Activated naive CD4-positive, alpha-beta T cell treated with anti-CD3 and anti-CD28 coated beads, Interleukin-2, amount 50 U/mL, for 72 hours (primary cell): ENCODE results near the gene ABCC8. TPM values are rescaled to one million over a fixed set of nuclear protein-coding genes. Genes with fewer than 3 reads are reported as not detected.

Experiments
- ATAC-seq, 2 donors: fragments of 150-1000 bp; cut with Tn5 transposase; 2 replicates each; pipeline ENCODE4 v1.10.0; 2021; ENCODE audit warnings: mild to moderate bottlenecking in 2 of 2, moderate library complexity in 2 of 2
- DNase-seq, 2 donors: peaks; one replicate each; pipeline ENCODE4 v3.0.0; 2021 to 2022; ENCODE audit warnings: low spot score in 2 of 2
- H3K27ac Mint-ChIP-seq, 2 donors: one replicate each; pipeline ENCODE4 v1.8.0; 2022; ENCODE audit warnings: mild to moderate bottlenecking in 2 of 2, mixed read lengths in 2 of 2
- H3K36me3 Mint-ChIP-seq, 2 donors: one replicate each; pipeline ENCODE4 v1.8.0; 2022; ENCODE audit warnings: mixed read lengths in 2 of 2
- H3K9me3 Mint-ChIP-seq, 2 donors: one replicate each; pipeline ENCODE4 v1.8.0; 2022; ENCODE audit warnings: mixed read lengths in 2 of 2
- total RNA-seq, 2 donors: library from RNA; stranded (reverse); gene quantifications; one replicate each; pipeline ENCODE4 v1.2.3, GENCODE V29; 2022

Gene ABCC8
- total RNA-seq, 2 donors from 2014 or later, result not detected

- no peak for DNase-seq
Observed at GRCh38 chr11:17391493-17392355, 84.9 kb downstream of the ABCC8 start.

GRCh38 chr11:17389957-17390649 is 86.5 kb downstream of the ABCC8 start:
- Mint-ChIP-seq H3K9me3 (no peaks in the 10 kb centered on the region), H3K36me3 (no peaks in the 10 kb centered on the region), H3K27ac (no peak overlapping the region)
- no peak for ATAC-seq
- no peak for DNase-seq

More at GRCh38 chr11:17391493-17392355, 84.9 kb downstream of the ABCC8 start:
- H3K27ac Mint-ChIP-seq, result no peak overlapping the region
- ATAC-seq, result no peak
- no peaks in the 10 kb centered on the region for H3K9me3 Mint-ChIP-seq
- no peaks in the 10 kb centered on the region for H3K36me3 Mint-ChIP-seq

GRCh38 chr11:17389211-17389956 is 87.3 kb downstream of the ABCC8 start:
- Mint-ChIP-seq H3K27ac (no peak overlapping the region), H3K9me3 (no peaks in the 10 kb centered on the region), H3K36me3 (no peaks in the 10 kb centered on the region)
- DNase-seq (peak; percentile 71 to 76), ATAC-seq (peak; percentile 79 to 85)

GRCh38 chr11:17388609-17389210 is 87.9 kb downstream of the ABCC8 start, which contains the start of gene KCNJ11:
TSS of gene KCNJ11 (minus strand) at chr11:17388659. CDS start at chr11:17388091, 568 bp downstream.
- ATAC-seq (peak; percentile 62 to 70), DNase-seq (peak in 1 of 2 donors; percentile 9)
- Mint-ChIP-seq H3K27ac (no peak within 1 kb of the TSS), H3K9me3 (no peaks in the 10 kb centered on the region), H3K36me3 (no peaks in the 10 kb centered on the region)

GRCh38 chr11:17387811-17388210 is 88.8 kb downstream of the ABCC8 start:
- no peaks in the 10 kb centered on the region for H3K9me3 Mint-ChIP-seq
- H3K27ac Mint-ChIP-seq, result no peak overlapping the region
- ATAC-seq (peak in 1 of 2 donors; percentile 17), DNase-seq (no peak)
- no peaks in the 10 kb centered on the region for H3K36me3 Mint-ChIP-seq

GRCh38 chr11:17387254-17387653 is 89.4 kb downstream of the ABCC8 start:
- Mint-ChIP-seq H3K9me3 (no peaks in the 10 kb centered on the region), H3K27ac (no peak overlapping the region), H3K36me3 (no peaks in the 10 kb centered on the region)
- no peak for ATAC-seq
- no peak for DNase-seq

GRCh38 chr11:17386331-17387084 is 90.1 kb downstream of the ABCC8 start:
- no peaks in the 10 kb centered on the region for H3K9me3 Mint-ChIP-seq
- no peak overlapping the region for H3K27ac Mint-ChIP-seq
- ATAC-seq, result peak in 1 of 2 donors; percentile 54
- H3K36me3 Mint-ChIP-seq, result no peaks in the 10 kb centered on the region
- DNase-seq, result peak in 1 of 2 donors; percentile 58

- no peak for ATAC-seq
- Mint-ChIP-seq H3K27ac (no peak overlapping the region), H3K9me3 (no peaks in the 10 kb centered on the region), H3K36me3 (no peaks in the 10 kb centered on the region)
- DNase-seq, result no peak
Observed at GRCh38 chr11:17385926-17386325, 90.7 kb downstream of the ABCC8 start.

- DNase-seq, result no peak
- Mint-ChIP-seq H3K36me3 (no peaks in the 10 kb centered on the region), H3K9me3 (no peaks in the 10 kb centered on the region), H3K27ac (no peak overlapping the region)
- ATAC-seq, result no peak
Observed at GRCh38 chr11:17385492-17385891, 91.2 kb downstream of the ABCC8 start.

- DNase-seq, result peak; percentile 62 to 80
- Mint-ChIP-seq H3K27ac (no peak overlapping the region), H3K36me3 (no peaks in the 10 kb centered on the region), H3K9me3 (no peaks in the 10 kb centered on the region)
- ATAC-seq, result peak; percentile 60 to 67
Observed at GRCh38 chr11:17384002-17384511, 92.6 kb downstream of the ABCC8 start.

- Mint-ChIP-seq H3K36me3 (no peaks in the 10 kb centered on the region), H3K9me3 (peaks cover 0 to 2% of the 10 kb centered on the region in 2 donors), H3K27ac (no peak overlapping the region)
- DNase-seq (no peak), ATAC-seq (no peak)
Observed at GRCh38 chr11:17383461-17383860, 93.2 kb downstream of the ABCC8 start.

- Mint-ChIP-seq H3K9me3 (peaks cover 0 to 6% of the 10 kb centered on the region in 2 donors), H3K36me3 (no peaks in the 10 kb centered on the region), H3K27ac (no peak overlapping the region)
- ATAC-seq, result no peak
- DNase-seq, result peak in 1 of 2 donors; percentile 38
Observed at GRCh38 chr11:17382046-17382728, 94.5 kb downstream of the ABCC8 start.

GRCh38 chr11:17381156-17381555 is 95.5 kb downstream of the ABCC8 start:
- ATAC-seq (no peak), DNase-seq (no peak)
- no peak overlapping the region for H3K27ac Mint-ChIP-seq
- H3K36me3 Mint-ChIP-seq, result no peaks in the 10 kb centered on the region
- H3K9me3 Mint-ChIP-seq, result peaks cover 0 to 6% of the 10 kb centered on the region in 2 donors

GRCh38 chr11:17379383-17380180 is 97.1 kb downstream of the ABCC8 start:
- Mint-ChIP-seq H3K36me3 (peaks cover 0 to 5% of the 10 kb centered on the region in 2 donors), H3K27ac (no peak overlapping the region), H3K9me3 (peaks cover 0 to 6% of the 10 kb centered on the region in 2 donors)
- ATAC-seq (no peak), DNase-seq (no peak)
